Right ventricle myocardium inferior (tissue), 1 donor: ENCODE data around the gene ELMO1. TPM values are rescaled to one million over a fixed set of nuclear protein-coding genes. Genes with fewer than 3 reads are reported as not detected.

Experiments used
- ATAC-seq: fragments of 200-7000 bp; cut with Tn5 transposase; one replicate; pipeline ENCODE4 v1.9.1; 2020; ENCODE audit warnings: mild to moderate bottlenecking, moderate library complexity
- DNase-seq: peaks from one replicate; pipeline ENCODE4 v3.0.0; 2021; ENCODE audit errors: missing footprints
- intact Hi-C: fragments of 100-400 bp; cut with DNase I; formaldehyde crosslinking; loops from one replicate; pipeline ENCODE4 v1.11.0; 2022
- total RNA-seq: library from RNA; stranded (reverse); fragmentation: NEBNext Ultra II Directional; extraction: Animal tissue kit (Norgen Biotek cat#: 25700); gene quantifications from one replicate; pipeline ENCODE4 v1.2.1, GENCODE V29; 2021
- donor health status: DM: no; HTN: yes; CAD: no; lungs with severe emphysema.

Gene ELMO1
- total RNA-seq, 1 donor from 2014 or later = 13.8 TPM

GRCh38 chr7:37362802-37363201 lies 85.9 kb downstream of the ELMO1 start:
- intact Hi-C loops = no loop called here
- DNase-seq (no peak), ATAC-seq (no peak)

GRCh38 chr7:37360484-37360883 lies 88.2 kb downstream of the ELMO1 start:
- DNase-seq = no peak
- ATAC-seq = no peak
- intact Hi-C loops = no loop called here

GRCh38 chr7:37359662-37360444 lies 88.8 kb downstream of the ELMO1 start:
- intact Hi-C loops = no loop called here
- DNase-seq (no peak), ATAC-seq (no peak)

- ATAC-seq (no peak), DNase-seq (no peak)
- intact Hi-C loops = no loop called here
These were observed 89.5 kb downstream of the ELMO1 start for GRCh38 chr7:37359180-37359579.

GRCh38 chr7:37357637-37357996 lies 91.0 kb downstream of the ELMO1 start:
- no peak for DNase-seq
- no peak for ATAC-seq
- intact Hi-C loops = no loop called here

GRCh38 chr7:37356911-37357636 lies 91.6 kb downstream of the ELMO1 start:
- no peak for DNase-seq
- intact Hi-C loops = no loop called here
- ATAC-seq = no peak

- ATAC-seq = peak; percentile 94
- intact Hi-C loops = loop anchor here (1.0 to 5.0 kb wide), 4 partner anchors 22 to 137 kb away; partner anchors contain the start of gene ELMO1
These were observed 94.0 kb downstream of the ELMO1 start for GRCh38 chr7:37354656-37355131.

GRCh38 chr7:37353949-37354655 lies 94.6 kb downstream of the ELMO1 start:
- ATAC-seq (no peak), DNase-seq (no peak)
- intact Hi-C loops = loop anchor here (1.0 to 5.0 kb wide), 4 partner anchors 21 to 137 kb away; partner anchors contain the start of gene ELMO1

More at GRCh38 chr7:37354656-37355131, 94.0 kb downstream of the ELMO1 start:
- peak; percentile 90 for DNase-seq

- DNase-seq = no peak
- ATAC-seq = no peak
- intact Hi-C loops = loop anchor here (5.0 kb wide), 2 partner anchors 66 to 136 kb away; no protein-coding TSS in a partner anchor
These were observed 95.4 kb downstream of the ELMO1 start for GRCh38 chr7:37352974-37353948.

GRCh38 chr7:37352251-37352880 lies 96.3 kb downstream of the ELMO1 start:
- intact Hi-C loops = loop anchor here (5.0 kb wide), 2 partner anchors 65 to 135 kb away; no protein-coding TSS in a partner anchor
- no peak for DNase-seq
- ATAC-seq = no peak

GRCh38 chr7:37351716-37352115 lies 96.9 kb downstream of the ELMO1 start:
- ATAC-seq (no peak), DNase-seq (no peak)
- intact Hi-C loops = loop anchor here (5.0 kb wide), 2 partner anchors 64 to 134 kb away; no protein-coding TSS in a partner anchor

GRCh38 chr7:37349979-37350590 lies 98.6 kb downstream of the ELMO1 start:
- intact Hi-C loops = loop anchor here (5.0 kb wide), 2 partner anchors 63 to 133 kb away; no protein-coding TSS in a partner anchor
- ATAC-seq (no peak), DNase-seq (no peak)

- no peak for ATAC-seq
- DNase-seq = no peak
- intact Hi-C loops = no loop called here
These were observed 99.7 kb downstream of the ELMO1 start for GRCh38 chr7:37348982-37349381.

GRCh38 chr7:37346761-37347160 lies 101.9 kb downstream of the ELMO1 start:
- DNase-seq = no peak
- intact Hi-C loops = no loop called here
- no peak for ATAC-seq

- intact Hi-C loops = no loop called here
- ATAC-seq = no peak
- DNase-seq = no peak
These were observed 103.6 kb downstream of the ELMO1 start for GRCh38 chr7:37344886-37345579.

GRCh38 chr7:37342688-37343471 lies 105.8 kb downstream of the ELMO1 start:
- intact Hi-C loops = loop anchor here (2.0 kb wide), 1 partner anchor 24 kb away; no protein-coding TSS in a partner anchor
- ATAC-seq (peak; percentile 60), DNase-seq (peak; percentile 79)
